Measurements from ENCODE around the gene ONECUT1.

Gene ONECUT1

DNA sequence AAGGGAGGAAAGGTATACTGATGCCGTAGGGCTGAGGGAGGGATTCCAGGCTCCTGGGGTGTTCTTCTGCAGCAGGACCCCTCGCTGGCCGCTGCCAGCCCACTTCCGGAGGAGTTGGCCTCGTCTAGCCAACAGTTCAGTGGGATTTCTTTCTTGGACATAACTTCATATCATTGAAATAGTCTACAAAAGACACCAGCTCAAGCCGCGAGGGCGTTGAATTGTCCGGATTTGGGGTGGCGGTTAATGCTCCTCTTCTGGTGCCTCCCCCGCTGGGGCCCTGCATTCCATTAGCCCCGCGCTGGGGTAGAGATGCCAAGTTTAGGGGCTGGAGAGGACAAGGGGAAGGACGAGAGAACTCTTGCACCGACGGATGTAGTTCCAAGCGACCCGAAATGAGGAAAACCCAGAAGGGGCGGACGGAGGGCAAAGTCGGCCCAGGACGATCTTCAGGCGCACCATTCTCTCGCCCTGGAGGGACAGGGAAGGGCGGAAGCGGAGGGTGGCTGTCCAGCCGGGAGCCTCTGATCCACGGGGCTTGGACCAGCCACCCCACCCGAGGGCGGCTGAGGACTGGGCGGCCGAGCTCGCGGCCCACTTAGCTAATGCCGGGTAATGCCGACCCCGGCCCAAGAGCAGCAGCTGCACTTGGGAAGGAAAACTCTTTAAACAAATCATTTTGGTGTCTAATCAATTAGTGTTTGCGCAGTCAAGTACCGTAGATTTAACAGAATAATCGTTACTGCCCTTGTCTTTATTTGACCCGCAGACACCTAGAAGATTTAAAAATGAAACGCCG is 4.7 kb upstream of the ONECUT1 start:
- H3K27me3 ChIP-seq (ENCODE audit: insufficient read depth, low read depth) = peaks cover 3% of the 10 kb centered on the region; the same call in 1 of the 2 replicates

DNA sequence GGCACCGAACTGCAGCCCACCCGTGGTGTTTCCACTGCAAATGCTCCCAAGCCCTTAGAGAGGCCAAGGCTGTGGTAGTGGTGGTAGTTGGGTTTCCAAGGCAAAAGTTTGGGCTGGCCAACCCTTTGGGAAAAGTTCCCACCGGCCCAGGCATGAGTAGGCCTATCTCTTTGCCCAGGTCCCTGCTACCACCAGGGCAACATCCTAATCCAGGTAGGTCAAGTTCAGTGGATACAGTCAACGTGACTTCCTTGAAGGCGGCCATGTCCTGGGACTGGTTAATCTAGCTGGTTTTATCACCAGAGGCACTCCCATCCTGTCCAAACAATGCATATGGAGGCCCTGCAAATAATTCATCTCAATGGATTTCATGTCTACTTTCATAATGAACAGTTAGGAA is 1.6 kb upstream of the ONECUT1 start:
- Histone ChIP-seq H3K27ac (no peak overlapping the region), H3K4me1 (ENCODE audit: low read depth, poor library complexity, severe bottlenecking) (no peaks in the 10 kb centered on the region)

More for the DNA sequence above, 4.7 kb upstream of the ONECUT1 start:
- TF ChIP-seq, protein P1, sequence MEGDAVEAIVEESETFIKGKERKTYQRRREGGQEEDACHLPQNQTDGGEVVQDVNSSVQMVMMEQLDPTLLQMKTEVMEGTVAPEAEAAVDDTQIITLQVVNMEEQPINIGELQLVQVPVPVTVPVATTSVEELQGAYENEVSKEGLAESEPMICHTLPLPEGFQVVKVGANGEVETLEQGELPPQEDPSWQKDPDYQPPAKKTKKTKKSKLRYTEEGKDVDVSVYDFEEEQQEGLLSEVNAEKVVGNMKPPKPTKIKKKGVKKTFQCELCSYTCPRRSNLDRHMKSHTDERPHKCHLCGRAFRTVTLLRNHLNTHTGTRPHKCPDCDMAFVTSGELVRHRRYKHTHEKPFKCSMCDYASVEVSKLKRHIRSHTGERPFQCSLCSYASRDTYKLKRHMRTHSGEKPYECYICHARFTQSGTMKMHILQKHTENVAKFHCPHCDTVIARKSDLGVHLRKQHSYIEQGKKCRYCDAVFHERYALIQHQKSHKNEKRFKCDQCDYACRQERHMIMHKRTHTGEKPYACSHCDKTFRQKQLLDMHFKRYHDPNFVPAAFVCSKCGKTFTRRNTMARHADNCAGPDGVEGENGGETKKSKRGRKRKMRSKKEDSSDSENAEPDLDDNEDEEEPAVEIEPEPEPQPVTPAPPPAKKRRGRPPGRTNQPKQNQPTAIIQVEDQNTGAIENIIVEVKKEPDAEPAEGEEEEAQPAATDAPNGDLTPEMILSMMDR (conservative IDR thresholded peaks at IDR 0.05; ENCODE audit: low read depth, low read length) = no peak
- Histone ChIP-seq H4K20me1 (ENCODE audit: insufficient read depth) (no peaks in the 10 kb centered on the region), H3K4me2 (no peak overlapping the region), H3K79me2 (ENCODE audit: insufficient read depth, low read depth) (no peaks in the 10 kb centered on the region), H3K9ac (no peak overlapping the region), H3K27ac (no peak overlapping the region), H2AFZ (ENCODE audit: low read depth) (no peak overlapping the region), H3K4me3 (IDR thresholded peaks at IDR 0.05; ENCODE audit: insufficient read depth, low read depth, low read length) (no peak overlapping the region), H3K4me1 (ENCODE audit: low read depth, poor library complexity, severe bottlenecking) (no peaks in the 10 kb centered on the region), H3K36me3 (ENCODE audit: insufficient read depth) (no peaks in the 10 kb centered on the region)

DNA sequence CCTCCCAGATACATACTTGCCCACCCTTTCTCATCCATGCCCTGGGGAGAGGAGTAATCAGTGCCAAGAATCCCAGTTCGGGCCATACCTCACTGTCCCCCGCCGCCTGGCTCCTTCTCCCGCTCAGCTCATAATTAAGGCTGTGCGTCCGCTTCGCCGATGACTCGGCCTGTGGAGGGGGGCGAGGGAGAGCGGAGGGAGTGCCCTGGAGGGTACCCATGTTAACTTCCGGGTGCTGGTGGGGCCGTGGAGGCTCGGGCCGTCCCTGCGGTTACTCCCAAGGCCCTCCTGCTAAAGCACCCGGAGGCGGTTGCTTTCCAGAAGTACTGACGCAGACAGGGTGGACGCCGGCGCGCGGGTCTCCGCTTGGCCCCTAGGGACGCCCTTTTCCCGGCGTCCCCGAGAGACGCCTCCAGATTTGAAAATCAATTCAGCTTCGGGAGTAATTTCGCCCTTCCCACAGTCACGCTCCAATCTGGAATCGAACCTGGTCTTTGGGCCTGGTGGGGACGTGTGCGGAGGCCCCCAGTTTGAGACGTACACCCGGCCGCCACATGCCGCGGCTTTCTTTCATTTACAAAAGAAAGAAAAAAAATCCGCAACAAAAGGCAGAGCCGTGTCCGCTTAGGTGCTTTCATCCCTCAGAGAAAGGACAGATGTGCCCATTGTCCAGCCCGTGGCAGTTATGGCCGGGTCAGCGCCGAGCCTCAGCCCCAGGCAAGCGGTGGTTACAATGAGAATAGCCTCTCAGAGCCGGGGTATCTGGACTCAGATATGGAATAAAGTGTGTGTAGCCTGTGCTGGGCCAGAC is 1.0 kb upstream of the ONECUT1 start:
- TF ChIP-seq, protein P1 (conservative IDR thresholded peaks at IDR 0.05; ENCODE audit: low read depth, low read length) = no peak
- Histone ChIP-seq H3K9ac (no peak overlapping the region), H4K20me1 (ENCODE audit: insufficient read depth) (no peaks in the 10 kb centered on the region), H3K27ac (no peak overlapping the region), H3K27me3 (ENCODE audit: insufficient read depth, low read depth) (peaks cover 2% of the 10 kb centered on the region; the same call in 1 of the 2 replicates), H3K4me1 (ENCODE audit: low read depth, poor library complexity, severe bottlenecking) (no peaks in the 10 kb centered on the region), H3K36me3 (ENCODE audit: insufficient read depth) (no peaks in the 10 kb centered on the region), H3K4me2 (no peak overlapping the region), H2AFZ (ENCODE audit: low read depth) (peak overlapping the region; percentile 95; the same call in 1 of the 2 replicates), H3K4me3 (IDR thresholded peaks at IDR 0.05; ENCODE audit: insufficient read depth, low read depth, low read length) (no peak overlapping the region), H3K79me2 (ENCODE audit: insufficient read depth, low read depth) (no peaks in the 10 kb centered on the region)

More for the DNA sequence above, 1.6 kb upstream of the ONECUT1 start:
- TF ChIP-seq, protein P1 (conservative IDR thresholded peaks at IDR 0.05; ENCODE audit: low read depth, low read length) = no peak
- no peak overlapping the region for H3K4me2 ChIP-seq
- H3K79me2 ChIP-seq (ENCODE audit: insufficient read depth, low read depth) = no peaks in the 10 kb centered on the region
- H3K4me3 ChIP-seq (IDR thresholded peaks at IDR 0.05; ENCODE audit: insufficient read depth, low read depth, low read length) = no peak overlapping the region
- H4K20me1 ChIP-seq (ENCODE audit: insufficient read depth) = no peaks in the 10 kb centered on the region
- peaks cover 2% of the 10 kb centered on the region; the same call in 1 of the 2 replicates for H3K27me3 ChIP-seq (ENCODE audit: insufficient read depth, low read depth)
- no peak overlapping the region for H3K9ac ChIP-seq
- no peaks in the 10 kb centered on the region for H3K36me3 ChIP-seq (ENCODE audit: insufficient read depth)
- H2AFZ ChIP-seq (ENCODE audit: low read depth) = no peak overlapping the region

DNA sequence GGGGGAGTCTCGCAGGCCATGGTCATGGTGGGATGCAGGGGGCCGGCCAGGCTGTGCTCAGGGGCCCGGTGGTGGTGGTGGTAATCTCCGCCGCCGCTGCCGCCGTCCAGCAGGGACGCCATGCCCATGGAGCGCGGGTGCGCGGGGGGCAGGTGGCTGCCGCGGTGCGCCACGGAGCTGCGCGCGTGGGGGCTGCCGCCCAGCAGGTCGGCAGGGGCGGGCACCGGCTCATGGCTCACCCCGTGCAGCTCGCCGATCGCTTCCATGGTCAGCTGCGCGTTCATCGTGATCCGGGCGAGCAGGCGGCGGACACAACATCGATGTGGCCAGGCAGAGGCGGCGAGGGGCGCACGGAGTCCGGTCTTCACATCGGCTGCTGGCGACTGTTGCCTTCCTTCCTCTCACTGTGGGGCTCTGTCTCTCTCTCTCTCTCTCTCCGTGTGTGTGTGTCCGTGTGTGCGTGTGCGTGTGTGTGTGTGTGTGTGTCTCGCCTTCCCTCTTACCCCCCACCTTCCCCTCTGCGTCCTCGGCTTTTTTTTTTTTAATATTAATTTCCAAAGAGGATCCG is 451 bp downstream of the ONECUT1 start:
- Histone ChIP-seq H3K36me3 (ENCODE audit: insufficient read depth) (no peaks in the 10 kb centered on the region), H2AFZ (ENCODE audit: low read depth) (peak overlapping the region; percentile 95), H3K4me3 (IDR thresholded peaks at IDR 0.05; ENCODE audit: insufficient read depth, low read depth, low read length) (no peak overlapping the region), H3K27me3 (ENCODE audit: insufficient read depth, low read depth) (peaks cover 5% of the 10 kb centered on the region; the same call in 1 of the 2 replicates), H3K4me1 (ENCODE audit: low read depth, poor library complexity, severe bottlenecking) (no peaks in the 10 kb centered on the region), H3K9ac (no peak overlapping the region; the same call in 1 of the 2 replicates), H3K79me2 (ENCODE audit: insufficient read depth, low read depth) (no peaks in the 10 kb centered on the region), H3K4me2 (peak overlapping the region; percentile 54), H3K27ac (no peak overlapping the region), H4K20me1 (ENCODE audit: insufficient read depth) (no peaks in the 10 kb centered on the region)
- TF ChIP-seq, protein P1 (conservative IDR thresholded peaks at IDR 0.05; ENCODE audit: low read depth, low read length) = no peak

Data from KMS-11 (cell line).